GM12864 (cell line): ENCODE results near the gene REC114.

Source experiments
- DNase-seq: peaks from one replicate; pipeline ENCODE4 v3.0.0-alpha.2; 2011; ENCODE audit warnings: low read depth
- H3K4me3 ChIP-seq: 2 replicates; pipeline ENCODE4 v1.5.1; 2011; ENCODE audit warnings: mild to moderate bottlenecking, low read depth, low read length, control low read depth
- CTCF ChIP-seq: IDR thresholded peaks from 2 replicates; pipeline ENCODE4 v1.5.1; 2011; ENCODE audit warnings: low read depth, mild to moderate bottlenecking, moderate library complexity, low read length, control low read depth, inconsistent platforms; ENCODE audit errors: missing control alignments

REC114 gene

GRCh38 chr15:73596174-73596573 lies 153.2 kb downstream of the REC114 start:
- H3K4me3 ChIP-seq: no peak overlapping the region
- DNase-seq: no peak
- no peak for TF ChIP-seq CTCF

GRCh38 chr15:73597036-73597638 lies 154.2 kb downstream of the REC114 start:
- no peak for DNase-seq
- no peak for TF ChIP-seq CTCF
- no peak overlapping the region for H3K4me3 ChIP-seq

GRCh38 chr15:73598530-73599160 lies 155.7 kb downstream of the REC114 start:
- no peak for TF ChIP-seq CTCF
- H3K4me3 ChIP-seq: no peak overlapping the region
- no peak for DNase-seq

GRCh38 chr15:73599934-73600333 lies 157.0 kb downstream of the REC114 start:
- TF ChIP-seq CTCF: no peak
- DNase-seq: no peak
- no peak overlapping the region for H3K4me3 ChIP-seq

- no peak for DNase-seq
- no peak overlapping the region for H3K4me3 ChIP-seq
- no peak for TF ChIP-seq CTCF
Measured at GRCh38 chr15:73600413-73601335, 157.7 kb downstream of the REC114 start.

- TF ChIP-seq CTCF: no peak
- no peak for DNase-seq
- H3K4me3 ChIP-seq: no peak overlapping the region
Measured at GRCh38 chr15:73601451-73602445, 158.8 kb downstream of the REC114 start.
